ENCODE measurements around the gene HBG1.

The HBG1 gene

DNA sequence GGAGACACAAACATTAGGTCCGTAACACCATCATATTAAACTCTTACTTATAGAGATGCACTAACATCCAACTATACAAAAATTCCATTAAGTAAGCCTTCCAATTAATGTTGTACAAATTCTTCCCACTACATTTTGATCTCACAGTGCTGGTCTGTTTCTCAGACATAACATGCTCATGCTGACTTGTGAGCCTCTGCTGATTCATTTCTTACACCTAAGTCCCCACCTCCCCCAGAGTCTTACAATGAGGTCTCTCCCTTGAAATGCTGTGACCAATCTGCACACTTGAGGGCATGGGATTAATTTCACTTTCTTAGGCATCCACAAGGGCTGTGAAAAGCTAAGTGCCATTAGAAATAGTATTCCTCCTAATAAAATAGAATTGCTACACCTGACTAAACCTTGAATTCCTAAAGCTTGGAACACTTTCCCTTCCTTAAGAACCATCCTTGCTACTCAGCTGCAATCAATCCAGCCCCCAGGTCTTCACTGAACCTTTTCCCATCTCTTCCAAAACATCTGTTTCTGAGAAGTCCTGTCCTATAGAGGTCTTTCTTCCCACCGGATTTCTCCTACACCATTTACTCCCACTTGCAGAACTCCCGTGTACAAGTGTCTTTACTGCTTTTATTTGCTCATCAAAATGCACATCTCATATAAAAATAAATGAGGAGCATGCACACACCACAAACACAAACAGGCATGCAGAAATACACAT lies 2.0 kb downstream of the HBG1 start:
- in situ Hi-C loops (cut with HindIII; ENCODE audit: low sequenced_read_pairs), result no loop called here

DNA sequence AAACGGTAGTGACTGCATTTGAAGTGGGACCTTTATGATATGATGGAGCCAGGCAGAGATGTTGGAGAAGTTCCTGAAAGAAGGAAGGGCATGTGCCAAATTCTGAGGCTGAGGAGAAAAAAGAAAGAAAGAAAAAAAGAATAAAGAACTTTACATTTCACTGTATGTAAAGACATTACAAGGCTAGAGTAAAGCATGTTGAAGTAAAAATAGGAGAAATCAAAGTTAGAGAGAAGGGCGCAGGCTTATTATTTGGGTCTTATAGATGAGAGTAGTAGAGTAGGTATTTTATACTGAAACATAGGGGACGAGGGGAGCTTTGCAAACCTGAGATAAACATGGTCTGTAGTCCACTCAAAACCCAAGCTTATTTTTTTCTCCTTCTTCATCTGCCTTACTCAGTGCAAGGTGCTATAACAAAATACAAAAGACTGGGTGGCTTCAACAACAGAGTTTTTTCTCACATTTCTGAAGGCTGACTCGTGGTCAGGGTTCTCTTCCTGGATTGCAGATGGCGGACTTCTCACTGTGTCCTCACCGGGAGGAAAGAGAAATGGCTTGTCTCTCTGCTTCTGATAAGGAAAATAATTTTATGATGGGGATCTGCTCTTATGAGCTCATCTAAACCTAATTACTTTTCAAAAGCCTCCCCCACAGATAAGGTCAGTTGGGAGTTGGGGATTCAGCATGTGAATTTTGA lies 2.7 kb downstream of the HBG1 start:
- in situ Hi-C loops (cut with HindIII; ENCODE audit: low sequenced_read_pairs), result no loop called here

DNA sequence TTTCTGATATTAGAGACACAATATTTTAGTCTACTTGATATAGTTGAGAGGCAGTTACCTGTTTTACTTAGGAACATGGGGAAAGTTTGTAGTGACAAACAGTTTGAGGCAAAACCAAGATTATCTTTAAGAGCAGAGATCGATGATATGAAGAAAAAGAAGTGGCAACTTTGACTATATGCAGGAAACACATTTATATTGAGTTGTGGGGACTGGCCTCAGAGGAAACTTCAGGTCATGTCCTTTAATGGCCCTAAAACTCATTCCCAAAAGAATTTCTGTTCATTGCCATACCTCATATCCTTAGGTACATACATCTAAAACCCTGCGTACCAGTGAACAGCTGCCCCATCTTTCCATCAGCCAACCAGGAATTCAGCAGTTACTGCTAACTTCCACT lies 4.5 kb downstream of the HBG1 start:
- in situ Hi-C loops (cut with HindIII; ENCODE audit: low sequenced_read_pairs), result no loop called here

DNA sequence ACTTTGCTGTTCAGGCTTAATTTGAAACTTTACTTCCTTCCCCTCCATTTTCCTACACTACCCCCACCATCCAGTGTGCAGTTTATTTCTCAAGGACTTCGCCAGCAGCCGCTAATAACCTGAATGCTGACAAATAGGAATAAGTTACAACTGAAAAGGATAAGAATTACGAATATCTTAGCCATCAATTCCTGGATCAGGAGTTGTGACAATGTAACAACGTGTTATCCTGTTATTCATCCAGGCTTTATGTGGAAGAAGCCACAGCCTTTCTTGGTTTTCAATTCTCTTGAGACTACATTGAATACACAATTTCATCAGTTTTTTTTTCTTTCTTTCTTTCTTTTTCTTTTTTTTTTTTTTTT lies 5.9 kb downstream of the HBG1 start:
- in situ Hi-C loops (cut with HindIII; ENCODE audit: low sequenced_read_pairs), result no loop called here

DNA sequence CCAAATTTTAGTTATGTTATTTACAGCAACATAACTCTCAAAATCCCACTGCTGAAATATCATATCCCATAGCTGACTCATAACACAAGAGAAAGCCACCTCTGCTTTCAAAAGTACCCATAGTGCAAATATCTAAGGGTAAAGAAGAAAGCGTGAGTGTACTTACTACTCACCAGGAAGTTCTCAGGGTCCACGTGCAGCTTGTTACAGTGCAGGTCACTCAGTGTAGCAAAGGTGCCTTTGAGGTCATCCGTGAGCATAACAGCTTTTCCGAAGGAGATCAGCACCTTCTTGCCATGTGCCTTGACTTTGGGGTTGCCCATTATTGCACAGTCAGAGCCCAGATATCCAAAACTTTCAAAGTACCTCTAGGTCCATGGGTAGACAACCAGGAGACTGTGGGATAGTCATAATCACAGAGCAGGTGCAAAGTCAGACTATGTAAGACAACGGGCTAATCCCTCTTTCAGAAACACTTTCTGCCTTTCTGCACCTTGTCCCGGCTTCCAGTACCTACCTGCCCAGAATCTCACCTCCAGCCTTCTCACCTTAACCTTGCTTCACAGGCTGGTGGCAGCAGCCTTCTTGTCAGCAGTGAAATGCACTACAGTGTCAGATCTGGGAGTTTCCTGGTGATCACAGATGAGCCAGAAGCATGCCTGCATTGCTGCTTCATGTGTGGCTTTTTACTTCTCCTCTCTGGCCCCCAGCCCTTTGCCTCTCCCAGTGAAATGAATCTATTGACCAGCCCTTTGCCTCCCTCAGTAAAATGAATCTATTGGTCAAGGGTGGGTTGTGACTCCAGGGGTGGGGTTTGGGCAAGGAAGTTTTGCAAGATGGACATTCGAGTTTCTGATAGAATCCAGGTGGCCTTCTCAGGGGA lies 6.5 kb downstream of the HBG1 start:
- in situ Hi-C loops (cut with HindIII; ENCODE audit: low sequenced_read_pairs), result no loop called here

DNA sequence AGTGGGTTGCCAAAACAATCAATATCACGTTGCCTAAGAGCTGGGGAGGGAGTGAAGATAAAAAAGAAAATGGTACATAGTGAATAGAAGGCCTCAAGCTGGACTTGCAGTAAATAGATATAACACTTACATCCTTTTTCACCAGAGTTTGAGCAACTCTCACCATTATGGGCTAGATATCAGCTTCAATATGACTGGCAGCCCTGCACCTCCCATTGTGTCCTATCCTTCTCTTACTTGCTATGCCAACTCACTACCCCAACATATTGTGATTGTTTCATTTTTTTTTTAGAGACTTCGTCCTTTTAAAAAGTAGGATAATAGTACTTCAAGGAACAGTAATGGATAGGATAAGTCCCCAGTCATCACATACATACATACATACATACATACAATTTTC lies 7.4 kb downstream of the HBG1 start:
- in situ Hi-C loops (cut with HindIII; ENCODE audit: low sequenced_read_pairs), result no loop called here

DNA sequence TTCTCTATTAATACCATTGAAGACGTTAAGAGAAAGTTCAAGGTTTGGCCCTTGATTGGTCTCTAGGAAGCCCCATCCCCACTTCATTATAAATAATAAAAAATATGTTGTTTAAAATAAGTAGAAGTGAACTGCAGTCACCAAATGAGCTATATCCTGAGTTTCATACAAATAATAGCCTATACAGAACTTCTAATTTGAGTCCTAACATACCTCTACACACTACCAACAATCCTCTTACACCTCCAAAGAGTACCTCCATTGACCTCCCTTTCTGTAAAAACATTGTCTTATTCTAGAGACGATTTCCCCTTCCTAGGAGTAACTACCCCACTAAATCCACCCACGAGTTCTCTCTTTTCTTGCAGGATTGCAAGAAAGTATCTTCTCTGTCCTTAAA lies 8.2 kb downstream of the HBG1 start:
- in situ Hi-C loops (cut with HindIII; ENCODE audit: low sequenced_read_pairs), result no loop called here

DNA sequence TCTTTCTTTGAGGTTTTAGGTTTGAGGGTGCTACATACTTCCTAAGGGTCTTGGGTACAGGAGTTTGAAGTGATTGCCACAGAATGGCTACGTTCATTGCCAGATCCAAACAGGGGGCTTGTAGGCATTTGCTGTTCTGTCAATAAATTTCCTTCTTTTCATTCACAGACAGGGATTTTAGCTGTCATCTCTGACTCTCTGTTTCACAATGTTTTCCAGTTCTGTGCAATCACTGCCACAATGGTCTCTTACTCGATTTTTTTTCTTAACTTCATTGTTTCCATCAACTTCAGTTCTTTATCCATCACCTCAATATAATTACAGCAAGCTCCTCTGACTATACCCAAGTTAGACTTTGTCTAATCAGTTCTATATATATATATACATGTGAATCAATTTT lies 9.2 kb downstream of the HBG1 start:
- in situ Hi-C loops (cut with HindIII; ENCODE audit: low sequenced_read_pairs), result no loop called here

DNA sequence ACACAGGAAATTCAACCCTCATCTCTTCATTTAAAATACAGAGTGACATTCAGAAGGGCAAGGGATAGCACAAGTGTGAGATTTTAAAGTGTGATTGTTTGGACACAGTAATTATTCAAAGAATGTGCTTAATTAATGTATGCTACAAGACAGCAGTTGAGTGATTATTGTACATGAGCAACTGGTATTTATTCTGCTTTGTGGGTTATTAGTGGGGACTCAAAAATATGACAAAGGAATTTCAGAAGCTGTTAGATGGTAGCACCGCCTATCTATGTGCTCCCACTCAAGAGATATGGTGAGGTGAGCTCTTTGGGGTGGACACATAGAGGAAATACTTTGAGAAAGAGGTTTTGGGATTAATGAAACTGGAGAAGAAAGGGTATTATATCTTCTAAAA lies 9.6 kb downstream of the HBG1 start:
- in situ Hi-C loops (cut with HindIII; ENCODE audit: low sequenced_read_pairs), result no loop called here

DNA sequence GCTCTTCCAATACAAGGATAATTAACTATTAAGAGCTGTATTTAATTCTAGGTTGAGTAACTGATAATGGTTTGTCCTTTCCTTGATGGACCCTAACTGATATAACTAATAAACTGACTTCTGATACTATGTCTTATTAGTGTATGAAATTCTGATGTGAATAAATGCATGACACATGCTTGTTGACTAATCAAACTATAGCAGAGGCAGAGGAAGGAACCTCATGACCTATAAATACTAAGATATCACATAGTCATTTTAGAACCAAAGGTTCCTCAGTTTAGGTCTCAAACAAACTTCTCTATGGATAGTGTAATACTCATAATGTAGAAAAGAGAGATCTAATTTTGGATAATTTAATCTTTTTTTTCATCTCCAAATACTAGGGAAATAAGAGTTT lies 10.6 kb downstream of the HBG1 start:
- in situ Hi-C loops (cut with HindIII; ENCODE audit: low sequenced_read_pairs), result no loop called here

DNA sequence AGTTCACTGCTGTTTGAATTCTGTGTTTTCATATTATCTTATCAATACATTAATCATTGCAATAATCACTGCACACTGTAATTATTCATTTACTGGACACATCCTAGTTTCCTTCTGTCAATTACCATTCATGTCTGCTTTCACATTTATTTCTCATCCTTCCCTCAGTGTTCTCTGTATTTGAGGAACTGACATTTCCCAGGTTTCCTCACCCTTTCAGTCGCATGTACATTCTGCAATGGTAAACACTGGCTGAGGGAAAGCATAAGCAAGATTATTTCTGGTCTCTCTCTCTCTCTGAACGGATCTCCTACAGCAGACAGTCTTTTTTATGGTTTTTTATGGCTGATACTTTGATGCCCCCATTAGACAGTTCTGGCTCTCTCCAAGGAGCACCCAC lies 11.2 kb downstream of the HBG1 start:
- in situ Hi-C loops (cut with HindIII; ENCODE audit: low sequenced_read_pairs), result no loop called here

DNA sequence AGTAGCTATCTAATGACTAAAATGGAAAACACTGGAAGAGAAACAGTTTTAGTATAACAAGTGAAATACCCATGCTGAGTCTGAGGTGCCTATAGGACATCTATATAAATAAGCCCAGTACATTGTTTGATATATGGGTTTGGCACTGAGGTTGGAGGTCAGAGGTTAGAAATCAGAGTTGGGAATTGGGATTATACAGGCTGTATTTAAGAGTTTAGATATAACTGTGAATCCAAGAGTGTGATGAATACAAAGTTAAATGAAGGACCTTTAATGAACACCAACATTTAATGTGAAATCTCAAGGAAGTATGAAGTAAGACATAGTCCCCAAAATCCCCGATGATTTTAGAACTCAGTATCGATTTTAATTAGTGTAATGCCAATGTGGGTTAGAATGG lies 12.2 kb downstream of the HBG1 start:
- in situ Hi-C loops (cut with HindIII; ENCODE audit: low sequenced_read_pairs), result no loop called here

DNA sequence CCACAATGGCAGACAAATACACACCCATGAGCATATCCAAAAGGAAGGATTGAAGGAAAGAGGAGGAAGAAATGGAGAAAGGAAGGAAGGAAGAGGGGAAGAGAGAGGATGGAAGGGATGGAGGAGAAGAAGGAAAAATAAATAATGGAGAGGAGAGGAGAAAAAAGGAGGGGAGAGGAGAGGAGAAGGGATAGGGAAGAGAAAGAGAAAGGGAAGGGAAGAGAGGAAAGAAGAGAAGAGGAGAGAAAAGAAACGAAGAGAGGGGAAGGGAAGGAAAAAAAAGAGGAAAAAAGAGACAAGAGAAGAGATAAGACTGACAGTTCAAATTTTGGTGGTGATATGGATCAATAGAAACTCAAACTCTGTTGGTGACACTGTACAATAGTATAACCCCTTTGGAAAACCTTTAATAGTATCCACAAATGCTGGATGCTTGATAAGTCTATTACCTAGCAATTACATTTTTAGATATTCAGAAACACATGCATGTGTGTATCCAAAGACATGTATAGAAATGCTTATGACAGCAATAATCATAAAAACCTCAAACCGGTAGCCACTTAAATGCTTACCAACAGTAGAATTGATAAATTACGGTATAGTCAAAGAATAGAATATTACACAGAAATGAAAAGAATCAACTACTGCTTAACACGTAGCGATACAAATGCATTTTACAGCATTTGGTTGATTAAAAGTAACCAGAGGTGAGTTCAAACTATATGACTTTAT lies 14.1 kb downstream of the HBG1 start:
- in situ Hi-C loops (cut with HindIII; ENCODE audit: low sequenced_read_pairs), result no loop called here

DNA sequence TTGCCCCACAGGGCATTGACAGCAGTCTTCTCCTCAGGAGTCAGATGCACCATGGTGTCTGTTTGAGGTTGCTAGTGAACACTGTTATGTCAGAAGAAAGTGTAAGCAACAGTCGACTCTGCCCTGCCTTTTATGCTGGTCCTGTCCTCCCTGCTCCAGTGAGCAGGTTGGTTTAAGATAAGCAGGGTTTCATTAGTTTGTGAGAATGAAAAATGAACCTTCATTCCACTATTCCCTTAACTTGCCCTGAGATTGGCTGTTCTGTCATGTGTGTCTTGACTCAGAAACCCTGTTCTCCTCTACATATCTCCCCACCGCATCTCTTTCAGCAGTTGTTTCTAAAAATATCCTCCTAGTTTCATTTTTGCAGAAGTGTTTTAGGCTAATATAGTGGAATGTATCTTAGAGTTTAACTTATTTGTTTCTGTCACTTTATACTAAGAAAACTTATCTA lies 15.2 kb downstream of the HBG1 start, which contains the start of gene HBD:
HBD (minus strand) TSS at position 103 of the 454 bp plus-strand sequence; CDS start at position 53, 50 bp downstream.
- in situ Hi-C loops (cut with HindIII; ENCODE audit: low sequenced_read_pairs), result no loop called here

DNA sequence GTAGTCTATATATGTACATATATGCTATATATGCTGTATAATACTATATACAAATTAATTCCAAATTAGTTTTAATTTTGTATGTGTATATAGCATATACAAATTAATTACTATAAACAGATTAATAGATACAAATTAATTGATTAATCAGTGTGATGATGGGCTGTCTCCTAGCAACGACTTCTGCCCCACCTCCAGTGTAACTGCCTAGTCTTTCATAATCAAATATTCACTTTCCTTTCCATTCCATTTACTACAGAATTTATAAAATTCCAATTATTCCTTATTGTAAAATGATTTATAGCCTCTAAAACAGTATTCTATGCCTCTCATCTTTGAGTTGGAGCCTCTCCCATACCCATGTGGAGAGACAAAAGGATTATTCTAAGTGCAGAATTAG lies 16.4 kb downstream of the HBG1 start:
- in situ Hi-C loops (cut with HindIII; ENCODE audit: low sequenced_read_pairs), result no loop called here

DNA sequence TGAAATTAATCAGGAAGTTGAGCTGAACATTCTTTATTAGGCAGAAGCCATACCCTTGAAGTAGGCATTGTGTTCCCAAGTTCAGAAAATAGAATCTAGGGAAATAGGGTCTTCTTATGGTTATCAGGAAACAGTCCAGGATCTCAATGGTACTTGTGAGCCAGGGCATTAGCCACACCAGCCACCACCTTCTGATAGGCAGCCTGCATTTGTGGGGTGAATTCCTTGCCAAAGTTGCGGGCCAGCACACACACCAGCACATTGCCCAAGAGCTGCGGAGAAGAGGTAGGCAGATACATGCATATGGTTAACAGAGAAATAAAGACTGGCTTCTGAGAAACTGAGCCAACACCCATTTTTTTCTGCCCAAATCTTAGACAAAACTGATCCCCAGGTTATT lies 16.8 kb downstream of the HBG1 start:
- in situ Hi-C loops (cut with HindIII; ENCODE audit: low sequenced_read_pairs), result no loop called here

DNA sequence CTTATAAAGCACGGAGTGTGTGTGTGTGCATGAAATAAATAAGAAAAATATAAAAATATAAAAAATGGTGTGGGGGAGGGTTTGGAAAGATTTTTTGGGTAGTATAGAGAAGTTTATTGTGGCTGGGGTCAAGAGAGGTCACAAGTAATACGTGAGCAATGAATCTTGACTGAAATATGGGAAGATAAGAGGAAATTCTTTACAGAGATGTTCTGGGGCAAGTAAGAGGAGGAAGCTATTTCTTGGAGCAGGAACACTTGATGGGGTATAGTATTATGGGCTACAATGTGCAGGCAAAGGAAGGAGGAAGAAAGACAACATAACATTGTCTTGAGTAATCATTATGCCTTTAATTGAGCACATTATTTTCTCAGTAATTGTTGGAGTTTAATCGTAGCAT lies 17.5 kb downstream of the HBG1 start:
- in situ Hi-C loops (cut with HindIII; ENCODE audit: low sequenced_read_pairs), result no loop called here

DNA sequence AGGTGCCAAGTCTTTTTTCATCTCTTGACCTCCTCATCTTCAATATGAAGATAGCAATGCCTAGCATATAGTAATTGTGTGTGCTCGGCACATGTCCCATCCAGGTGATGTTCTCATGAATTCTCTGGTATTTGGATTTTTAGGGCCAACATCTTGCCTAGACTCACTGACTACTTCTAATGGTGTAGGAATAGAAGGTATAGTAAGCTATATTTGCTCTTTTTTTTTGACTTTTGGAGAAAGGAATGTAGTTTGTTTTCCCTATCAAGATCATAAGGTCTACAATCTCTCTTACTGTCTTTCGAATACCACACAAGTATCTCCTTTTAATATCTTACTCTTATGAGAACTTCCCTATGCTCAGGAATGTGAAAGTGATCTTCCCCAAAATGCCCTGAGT lies 18.5 kb downstream of the HBG1 start:
- in situ Hi-C loops (cut with HindIII; ENCODE audit: low sequenced_read_pairs), result no loop called here

DNA sequence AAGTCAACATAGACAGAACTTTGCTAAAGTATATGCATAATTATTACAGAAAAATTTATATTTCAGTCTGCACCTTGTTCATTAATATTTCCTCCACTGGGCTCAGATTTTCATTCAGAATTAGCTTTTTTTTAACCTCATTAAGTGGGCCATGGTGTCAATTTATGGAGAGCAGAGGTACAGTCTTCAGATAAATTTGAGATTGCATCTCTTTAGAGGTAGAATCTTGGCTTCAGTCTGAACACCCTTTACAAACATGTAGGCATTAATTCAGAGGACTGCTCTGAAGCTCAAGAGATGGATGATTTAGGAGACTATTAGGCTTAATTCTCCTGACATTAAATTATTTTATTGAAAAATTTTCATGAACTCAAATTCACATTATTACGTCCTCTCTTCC lies 19.4 kb downstream of the HBG1 start:
- in situ Hi-C loops (cut with HindIII; ENCODE audit: low sequenced_read_pairs), result no loop called here

DNA sequence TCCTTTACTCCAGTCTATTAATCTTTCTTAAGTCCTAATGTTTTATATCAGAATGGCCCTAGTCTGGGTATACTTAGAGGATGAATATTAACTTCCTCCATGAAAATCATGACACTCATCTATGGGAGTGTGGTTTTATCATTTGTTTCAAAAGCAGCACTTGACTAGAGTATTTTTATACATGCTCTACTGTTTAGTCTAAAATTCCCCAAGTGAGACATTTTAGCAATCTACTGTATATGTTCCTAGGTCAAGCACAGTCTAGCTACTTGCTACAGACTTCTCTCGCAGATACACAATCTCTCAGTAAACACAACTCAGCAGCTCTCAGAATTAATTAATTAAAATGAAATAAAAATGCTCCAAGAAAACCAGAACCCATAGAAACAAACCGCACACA lies 19.9 kb downstream of the HBG1 start:
- in situ Hi-C loops (cut with HindIII; ENCODE audit: low sequenced_read_pairs), result no loop called here

DNA sequence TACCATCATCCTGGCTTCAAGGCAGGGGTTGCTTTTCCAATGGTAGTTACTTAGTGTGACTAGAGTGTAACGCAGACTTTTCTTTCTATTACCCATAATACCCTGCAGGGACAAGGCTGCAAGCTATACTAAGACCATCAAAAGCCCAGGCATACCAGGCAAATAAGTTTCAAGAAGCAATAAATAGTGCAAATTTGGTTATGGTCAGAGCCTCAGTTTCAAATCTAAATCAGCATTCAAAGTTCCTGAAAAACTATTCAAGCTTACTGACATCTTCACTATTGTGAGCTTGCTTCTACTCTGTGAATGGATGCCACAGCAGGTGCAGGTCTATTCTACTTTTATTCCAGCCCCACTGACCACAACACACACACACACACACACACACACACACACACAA lies 20.3 kb downstream of the HBG1 start:
- in situ Hi-C loops (cut with HindIII; ENCODE audit: low sequenced_read_pairs), result no loop called here

All from DLD1 (cell line).